K562 (cell line): ENCODE measurements around the gene SAP30BP. TPM values are rescaled to one million over a fixed set of nuclear protein-coding genes. Genes with fewer than 3 reads are reported as not detected.

Source experiments
- CAMTA2 ChIP-seq: fragments of 250-450 bp; sonication (Bioruptor Pico); conservative IDR thresholded peaks from 2 replicates; pipeline ENCODE4 v1.5.1; 2022
- CBFA2T3 ChIP-seq: fragments of 450-650 bp; IDR thresholded peaks from 2 replicates; pipeline ENCODE4 v1.6.1; 2017
- CBFB ChIP-seq: sonication (generic); formaldehyde crosslinking; IDR thresholded peaks from 2 replicates; pipeline ENCODE4 v1.4.0; 2020; ENCODE audit warnings: mild to moderate bottlenecking, missing genetic modification reagents
- COPS2 ChIP-seq: fragments of 450-650 bp; conservative IDR thresholded peaks from 2 replicates; pipeline ENCODE4 v1.6.1; 2016; ENCODE audit warnings: mild to moderate bottlenecking, moderate library complexity
- EWSR1 ChIP-seq: fragments of 450-650 bp; IDR thresholded peaks from 2 replicates; pipeline ENCODE4 v1.6.1; 2018; ENCODE audit warnings: borderline replicate concordance, mild to moderate bottlenecking, low read depth, moderate library complexity; ENCODE audit not compliant: partially characterized antibody
- HMGN3 ChIP-seq: IDR thresholded peaks from 2 replicates; pipeline ENCODE4 v1.6.1; 2011; ENCODE audit warnings: borderline replicate concordance, low read depth, mild to moderate bottlenecking, mixed read lengths, low read length; ENCODE audit not compliant: insufficient read length; ENCODE audit errors: extremely low read depth
- HNRNPLL ChIP-seq: fragments of 200-400 bp; formaldehyde crosslinking; IDR thresholded peaks from 2 replicates; pipeline ENCODE4 v1.6.1; 2017; ENCODE audit warnings: low read length, low read depth, mild to moderate bottlenecking; ENCODE audit not compliant: poor library complexity, severe bottlenecking
- JUND ChIP-seq, 2 experiments: IDR thresholded peaks; 2 replicates in 1 of 2; 3 replicates in 1 of 2; pipeline ENCODE4 v1.6.1; 2011; ENCODE audit warnings: borderline replicate concordance in 2 of 2, low read depth in 2 of 2, low read length in 2 of 2, improper control_type of control experiment in 1 of 2, missing biosample characterization in 1 of 2, missing genetic modification characterization in 1 of 2, missing genetic modification reagents in 1 of 2
- MED1 ChIP-seq: sonication (generic); formaldehyde crosslinking; IDR thresholded peaks from 2 replicates; pipeline ENCODE4 v1.8.1; 2023; ENCODE audit warnings: missing genetic modification reagents, borderline replicate concordance
- NCOA1 ChIP-seq: fragments of 450-650 bp; IDR thresholded peaks from 2 replicates; pipeline ENCODE4 v1.6.1; 2016; ENCODE audit warnings: low read depth
- NFIX ChIP-seq: fragments of 250-450 bp; sonication (Bioruptor Pico); IDR thresholded peaks from 2 replicates; pipeline ENCODE4 v1.4.0; 2020; ENCODE audit warnings: low read depth, mild to moderate bottlenecking, moderate library complexity
- NR2F6 ChIP-seq: fragments of 450-650 bp; formaldehyde crosslinking; IDR thresholded peaks from 2 replicates; pipeline ENCODE4 v1.4.0; 2020; ENCODE audit warnings: mild to moderate bottlenecking
- PHB2 ChIP-seq: fragments of 450-650 bp; IDR thresholded peaks from 2 replicates; pipeline ENCODE4 v1.6.1; 2017; ENCODE audit warnings: low read depth
- POLR3A ChIP-seq: IDR thresholded peaks from 2 replicates; pipeline ENCODE4 v1.6.1; 2011; ENCODE audit warnings: borderline replicate concordance, mild to moderate bottlenecking, moderate library complexity; ENCODE audit not compliant: insufficient read length, insufficient read depth; ENCODE audit errors: extremely low read depth
- PREB ChIP-seq: sonication (generic); formaldehyde crosslinking; IDR thresholded peaks from 2 replicates; pipeline ENCODE4 v1.8.1; 2023; ENCODE audit warnings: mild to moderate bottlenecking, missing genetic modification reagents
- SRF ChIP-seq, 2 experiments: fragments of 250-450, 450-650 bp in 1 of 2; sonication (Bioruptor Pico) in 1 of 2; sonication (generic) in 1 of 2; formaldehyde crosslinking; IDR thresholded peaks; 2 replicates each; pipeline versions ENCODE4 v1.5.0 to v1.5.1; 2020 to 2022; ENCODE audit warnings: mild to moderate bottlenecking in 1 of 2, missing genetic modification reagents in 1 of 2
- TCF7L2 ChIP-seq: fragments of 150-350 bp; IDR thresholded peaks from 2 replicates; pipeline ENCODE4 v1.6.1; 2016; ENCODE audit warnings: low read depth, mild to moderate bottlenecking, low read length, moderate library complexity
- ZNF551 ChIP-seq: fragments of 250-450 bp; sonication (Bioruptor Pico); IDR thresholded peaks from 2 replicates; pipeline ENCODE4 v1.5.0; 2021; ENCODE audit warnings: mild to moderate bottlenecking, moderate library complexity
- polyA plus RNA-seq, 8 experiments: library from polyadenylated mRNA; depleted of rRNA in 4 of 8; stranded (reverse) in 5 of 8; unstranded in 3 of 8; fragments of >200 nt; fragmentation: Nextera tagmentation in 2 of 8; fragmentation: Illumina TruSeq in 1 of 8; extraction: Ambion mirVana in 2 of 8; extraction: Trizol in 1 of 8; gene quantifications; 2 replicates each; pipeline versions ENCODE4 v1.2.1 to v1.2.3, GENCODE V29; 2011 to 2014; ENCODE audit warnings: inconsistent platforms in 1 of 8, missing spikeins in 1 of 8
- total RNA-seq, 7 experiments: library from RNA; depleted of rRNA in 6 of 7; stranded (reverse); fragments of >200 nt in 6 of 7; fragmentation: Illumina TruSeq in 2 of 7; extraction: Trizol in 2 of 7; gene quantifications; 2 replicates each; pipeline versions ENCODE4 v1.2.1 to v1.2.3, GENCODE V29; 2011 to 2021; ENCODE audit warnings: low replicate concordance in 1 of 7

The SAP30BP gene
- total and polyA plus RNA-seq, 9 of the 15 experiments (the other 6 are each of a cell fraction or from before 2014, with no cell fraction given): 45.3 to 154 (median 71.7) TPM

- no peak for TF ChIP-seq POLR3A
- TF ChIP-seq HMGN3: peak; percentile 47
- no peak for TF ChIP-seq COPS2
- 0 out of 2 replicates have a peak, but pooled peaks have one; percentile 78 for TF ChIP-seq PREB
- no peak for TF ChIP-seq CBFB (CRISPR knock-in tag)
- no peak for TF ChIP-seq ZNF551
- TF ChIP-seq NCOA1: no peak
- no peak for TF ChIP-seq PHB2
- no peak for TF ChIP-seq NR2F6
- TF ChIP-seq NFIX: no peak
- TF ChIP-seq MED1 (CRISPR knock-in tag): no peak
- TF ChIP-seq EWSR1: no peak
- peak; percentile 37; the same call in 1 of the 2 replicates for TF ChIP-seq JUND (IDR thresholded peaks at IDR 0.05; ENCODE audit: borderline replicate concordance, low read depth, low read length)
- TF ChIP-seq JUND (tag; IDR thresholded peaks at IDR 0.05; ENCODE audit: borderline replicate concordance, low read depth, low read length): no peak; the same call in 2 of the 3 replicates
- no peak for TF ChIP-seq TCF7L2
- TF ChIP-seq CAMTA2 (CRISPR knock-in tag): no peak; the same call in 1 of the 2 replicates
- peak; percentile 13 for TF ChIP-seq HNRNPLL
- no peak for TF ChIP-seq CBFA2T3
- no peak for TF ChIP-seq SRF (CRISPR knock-in tag; IDR thresholded peaks at IDR 0.05)
Measured at GRCh38 chr17:75753514-75754377, 86.6 kb downstream of the SAP30BP start (continued).
